ENCODE results near the gene SIMC1. TPM values are rescaled to one million over a fixed set of nuclear protein-coding genes. Genes with fewer than 3 reads are reported as not detected.

SIMC1 gene
- total RNA-seq, 1 donor from 2014 or later, result 43.6 TPM

DNA sequence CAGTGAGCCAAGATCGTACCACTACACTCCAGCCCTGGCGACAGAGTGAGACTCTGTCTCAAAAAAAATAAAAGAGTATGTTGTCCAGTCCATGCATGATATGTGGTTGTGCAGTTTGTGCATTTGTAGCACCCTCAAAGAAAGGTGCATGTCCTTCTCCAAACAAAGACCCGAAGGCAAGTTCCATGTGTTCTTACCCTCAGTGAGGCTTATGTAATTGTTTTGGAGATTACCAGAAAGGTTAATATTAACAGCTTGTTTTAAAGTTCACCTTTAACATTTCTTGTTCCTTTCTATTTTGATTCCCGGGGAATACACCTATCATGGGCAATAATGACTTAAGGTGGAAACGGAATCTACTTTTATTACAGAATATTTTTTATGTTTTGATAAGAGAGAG is 101.1 kb downstream of the SIMC1 start:
- peaks cover 23% of the 10 kb centered on the region for H3K36me3 Mint-ChIP-seq (ENCODE audit: low read depth)
- TF ChIP-seq CTCF (conservative IDR thresholded peaks at IDR 0.05), result no peak
- H3K4me1 Mint-ChIP-seq, result no peaks in the 10 kb centered on the region
- H3K9me3 Mint-ChIP-seq, result no peaks in the 10 kb centered on the region
- H3K27me3 Mint-ChIP-seq (ENCODE audit: low read depth), result no peaks in the 10 kb centered on the region
- no peak for DNase-seq (ENCODE audit: low read depth, low spot score)
- H3K27ac Mint-ChIP-seq (ENCODE audit: unreplicated experiment), result no peak overlapping the region
- no peak overlapping the region for H3K4me3 Mint-ChIP-seq

GRCh38 chr5:176341325-176342157 is 103.3 kb downstream of the SIMC1 start:
- Mint-ChIP-seq H3K9me3 (no peaks in the 10 kb centered on the region), H3K4me1 (no peaks in the 10 kb centered on the region), H3K27me3 (ENCODE audit: low read depth) (no peaks in the 10 kb centered on the region), H3K4me3 (no peak overlapping the region), H3K36me3 (ENCODE audit: low read depth) (peaks cover 23% of the 10 kb centered on the region), H3K27ac (ENCODE audit: unreplicated experiment) (no peak overlapping the region)
- TF ChIP-seq CTCF (conservative IDR thresholded peaks at IDR 0.05), result no peak
- DNase-seq (ENCODE audit: low read depth, low spot score), result no peak

- no peaks in the 10 kb centered on the region for H3K9me3 Mint-ChIP-seq
- peaks cover 23% of the 10 kb centered on the region for H3K36me3 Mint-ChIP-seq (ENCODE audit: low read depth)
- no peaks in the 10 kb centered on the region for H3K4me1 Mint-ChIP-seq
- no peak for DNase-seq (ENCODE audit: low read depth, low spot score)
- no peaks in the 10 kb centered on the region for H3K27me3 Mint-ChIP-seq (ENCODE audit: low read depth)
- H3K27ac Mint-ChIP-seq (ENCODE audit: unreplicated experiment), result no peak overlapping the region
- no peak overlapping the region for H3K4me3 Mint-ChIP-seq
- no peak for TF ChIP-seq CTCF (conservative IDR thresholded peaks at IDR 0.05)
Observed at GRCh38 chr5:176342158-176342483, 103.9 kb downstream of the SIMC1 start.

DNA sequence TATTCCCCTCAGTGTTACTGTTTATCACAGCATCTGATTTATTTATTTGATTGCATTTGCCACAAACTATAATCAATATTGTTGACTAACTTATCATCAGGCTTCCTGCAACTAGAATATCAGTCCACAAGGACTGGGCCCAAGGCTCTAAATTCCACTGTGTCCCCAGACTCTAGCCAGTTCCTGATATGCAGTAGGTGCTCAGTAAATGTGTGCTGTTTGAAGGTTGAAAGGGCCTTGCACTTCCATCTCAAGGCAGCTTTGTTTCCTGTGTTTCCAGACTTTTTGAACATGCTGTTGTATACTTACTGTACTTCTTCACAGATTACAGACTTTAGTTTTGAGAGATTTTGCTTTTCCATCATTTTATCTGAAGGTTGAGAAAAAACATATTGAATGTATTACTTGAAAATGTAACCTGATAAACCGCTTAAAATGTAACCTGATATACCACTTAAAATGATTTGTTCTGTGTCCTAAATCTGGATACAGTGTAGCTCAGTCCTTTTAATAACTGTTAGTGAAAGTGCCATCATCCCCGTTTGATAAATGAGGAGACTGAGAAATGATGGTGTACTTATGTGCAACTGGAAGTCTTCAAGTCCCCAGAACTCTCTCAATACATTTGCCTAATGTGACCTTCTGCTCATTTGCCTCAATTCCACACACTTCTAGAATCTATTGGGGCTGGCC is 104.7 kb downstream of the SIMC1 start:
- H3K36me3 Mint-ChIP-seq (ENCODE audit: low read depth), result peaks cover 25% of the 10 kb centered on the region

DNA sequence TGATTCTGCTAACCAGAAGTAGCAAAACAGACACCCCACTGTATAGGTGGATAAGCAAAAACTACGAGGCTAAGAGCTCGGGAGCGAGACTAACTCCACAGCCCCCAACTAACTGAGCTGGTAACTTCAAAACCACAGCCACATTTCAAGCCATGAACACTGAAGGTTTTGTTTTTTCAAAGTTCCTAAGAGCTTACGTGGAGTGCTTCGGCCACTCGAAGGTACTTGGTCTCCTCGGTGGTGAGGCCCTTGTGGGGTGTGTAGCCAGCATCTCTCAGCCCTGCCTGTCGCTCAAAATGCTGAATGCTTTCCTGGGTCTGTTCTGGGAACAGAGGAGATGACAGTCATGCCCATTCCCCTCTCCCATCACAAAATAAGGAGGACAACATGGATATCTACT is 112.2 kb downstream of the SIMC1 start:
- no peak for TF ChIP-seq CTCF (conservative IDR thresholded peaks at IDR 0.05)
- no peak overlapping the region for H3K4me3 Mint-ChIP-seq
- no peaks in the 10 kb centered on the region for H3K4me1 Mint-ChIP-seq
- no peak for DNase-seq (ENCODE audit: low read depth, low spot score)
- no peaks in the 10 kb centered on the region for H3K9me3 Mint-ChIP-seq
- H3K27ac Mint-ChIP-seq (ENCODE audit: unreplicated experiment), result no peak overlapping the region
- peaks cover 21% of the 10 kb centered on the region for H3K36me3 Mint-ChIP-seq (ENCODE audit: low read depth)
- no peaks in the 10 kb centered on the region for H3K27me3 Mint-ChIP-seq (ENCODE audit: low read depth)

More for the DNA sequence above, 104.7 kb downstream of the SIMC1 start:
- H3K9me3 Mint-ChIP-seq, result no peaks in the 10 kb centered on the region
- no peak for TF ChIP-seq CTCF (conservative IDR thresholded peaks at IDR 0.05)
- no peak overlapping the region for H3K4me3 Mint-ChIP-seq
- no peaks in the 10 kb centered on the region for H3K4me1 Mint-ChIP-seq
- no peak for DNase-seq (ENCODE audit: low read depth, low spot score)
- no peaks in the 10 kb centered on the region for H3K27me3 Mint-ChIP-seq (ENCODE audit: low read depth)
- no peak overlapping the region for H3K27ac Mint-ChIP-seq (ENCODE audit: unreplicated experiment)
